Stimulated activated CD4-positive, alpha-beta T cell treated with anti-CD3 and anti-CD28 coated beads, TNF-alpha, amount 100 ng/mL, for 1 hour (primary cell): ENCODE data around the gene INPP4A.
A peak's percentile ranks its signal among the peaks of the same experiment; 100 is the strongest.
"Not testable (repeated sequence)": the region's sequence is repeated elsewhere in the genome, so short reads cannot be mapped to it uniquely, and the experiment has no call there.

ENCODE experiments used
- DNase-seq, 3 donors: peaks; one replicate each; pipeline ENCODE4 v3.0.0-alpha.2; 2020; ENCODE audit warnings: low read depth in 3 of 3, low spot score in 1 of 3

INPP4A gene

GRCh38 chr2:98578231-98578630 lies 133.6 kb downstream of the INPP4A start:
- DNase-seq, result no peak

GRCh38 chr2:98579926-98580325 lies 135.3 kb downstream of the INPP4A start:
- no peak for DNase-seq

- DNase-seq, result no peak
Measured at GRCh38 chr2:98580656-98581284, 136.1 kb downstream of the INPP4A start.

GRCh38 chr2:98582523-98582922 lies 137.9 kb downstream of the INPP4A start:
- DNase-seq, result no peak

GRCh38 chr2:98583276-98583675 lies 138.6 kb downstream of the INPP4A start:
- no peak for DNase-seq

- no peak for DNase-seq
Measured at GRCh38 chr2:98583816-98584618, 139.4 kb downstream of the INPP4A start.

- no peak for DNase-seq
Measured at GRCh38 chr2:98585386-98585785, 140.7 kb downstream of the INPP4A start.

- DNase-seq, result no peak
Measured at GRCh38 chr2:98586551-98587140, 142.0 kb downstream of the INPP4A start.

GRCh38 chr2:98588880-98589431 lies 144.3 kb downstream of the INPP4A start:
- DNase-seq, result no peak

- DNase-seq, result no peak
Measured at GRCh38 chr2:98589489-98589888, 144.8 kb downstream of the INPP4A start.

GRCh38 chr2:98592565-98592964 lies 147.9 kb downstream of the INPP4A start:
- DNase-seq, result no peak

- not testable (repeated sequence) for DNase-seq
Measured at GRCh38 chr2:98594665-98595064, 150.0 kb downstream of the INPP4A start.

- no peak for DNase-seq
Measured at GRCh38 chr2:98598781-98599428, 154.2 kb downstream of the INPP4A start.

GRCh38 chr2:98601532-98602132 lies 157.0 kb downstream of the INPP4A start:
- no peak for DNase-seq

- DNase-seq, result no peak
Measured at GRCh38 chr2:98604547-98604946, 159.9 kb downstream of the INPP4A start.

GRCh38 chr2:98605076-98605475 lies 160.4 kb downstream of the INPP4A start:
- DNase-seq, result no peak

- DNase-seq, result no peak
Measured at GRCh38 chr2:98606431-98606830, 161.8 kb downstream of the INPP4A start.

GRCh38 chr2:98607104-98607503 lies 162.4 kb downstream of the INPP4A start:
- DNase-seq, result no peak

GRCh38 chr2:98607741-98608115 lies 163.1 kb downstream of the INPP4A start:
- DNase-seq, result no peak

- peak; percentile 76 to 87 (median 79) for DNase-seq
Measured at GRCh38 chr2:98608116-98608961, 163.7 kb downstream of the INPP4A start, which contains the start of the genes COA5 and UNC50. COA5 (minus strand) TSS chr2:98608512; CDS start chr2:98608405, 107 bp downstream. UNC50 (plus strand) TSS chr2:98608589; CDS start chr2:98609760, 1,171 bp downstream.
